ENCODE measurements around the gene SLC22A1.

DNA sequence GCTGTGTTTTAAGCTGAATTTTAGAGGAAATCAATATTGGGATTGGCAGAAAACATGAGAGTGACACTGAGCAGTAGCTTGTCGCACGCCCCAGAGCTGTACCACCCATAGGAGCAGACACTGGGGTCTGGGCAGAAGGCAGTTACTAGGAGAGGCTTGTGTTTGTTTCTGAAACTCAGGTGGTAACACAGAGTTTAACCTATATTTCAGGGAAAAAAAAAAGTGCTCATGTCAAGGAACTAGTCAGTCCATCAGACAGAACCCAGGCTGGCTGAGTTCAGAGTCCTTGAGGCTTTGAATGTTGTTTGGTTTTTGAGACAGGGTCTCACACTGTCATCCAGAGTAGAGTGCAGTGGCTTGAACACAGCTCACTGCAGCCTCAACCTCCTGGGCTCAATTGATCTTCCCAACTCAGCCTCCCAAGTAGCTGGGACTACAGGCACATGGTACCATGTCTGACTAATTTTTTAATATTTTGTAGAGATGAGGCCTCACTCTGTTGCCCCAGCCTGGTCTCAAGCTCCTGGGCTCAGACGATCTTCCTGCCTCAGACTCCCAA lies 6.6 kb downstream of the SLC22A1 start:
- no peak for TF ChIP-seq ZBTB21 (CRISPR knock-in tag; IDR thresholded peaks at IDR 0.05)
- no peak for TF ChIP-seq EZH2 (conservative IDR thresholded peaks at IDR 0.05; ENCODE audit: low read depth, low read length)
- TF ChIP-seq REXO4 (CRISPR knock-in tag; IDR thresholded peaks at IDR 0.05; ENCODE audit: borderline replicate concordance): no peak
- no peak for TF ChIP-seq JUND (CRISPR knock-in tag; IDR thresholded peaks at IDR 0.05)
- TF ChIP-seq, protein P1, sequence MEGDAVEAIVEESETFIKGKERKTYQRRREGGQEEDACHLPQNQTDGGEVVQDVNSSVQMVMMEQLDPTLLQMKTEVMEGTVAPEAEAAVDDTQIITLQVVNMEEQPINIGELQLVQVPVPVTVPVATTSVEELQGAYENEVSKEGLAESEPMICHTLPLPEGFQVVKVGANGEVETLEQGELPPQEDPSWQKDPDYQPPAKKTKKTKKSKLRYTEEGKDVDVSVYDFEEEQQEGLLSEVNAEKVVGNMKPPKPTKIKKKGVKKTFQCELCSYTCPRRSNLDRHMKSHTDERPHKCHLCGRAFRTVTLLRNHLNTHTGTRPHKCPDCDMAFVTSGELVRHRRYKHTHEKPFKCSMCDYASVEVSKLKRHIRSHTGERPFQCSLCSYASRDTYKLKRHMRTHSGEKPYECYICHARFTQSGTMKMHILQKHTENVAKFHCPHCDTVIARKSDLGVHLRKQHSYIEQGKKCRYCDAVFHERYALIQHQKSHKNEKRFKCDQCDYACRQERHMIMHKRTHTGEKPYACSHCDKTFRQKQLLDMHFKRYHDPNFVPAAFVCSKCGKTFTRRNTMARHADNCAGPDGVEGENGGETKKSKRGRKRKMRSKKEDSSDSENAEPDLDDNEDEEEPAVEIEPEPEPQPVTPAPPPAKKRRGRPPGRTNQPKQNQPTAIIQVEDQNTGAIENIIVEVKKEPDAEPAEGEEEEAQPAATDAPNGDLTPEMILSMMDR (CRISPR knock-in tag; IDR thresholded peaks at IDR 0.05): 0 out of 2 replicates have a peak, but pooled peaks have one; percentile 3
- TF ChIP-seq HDAC6 (IDR thresholded peaks at IDR 0.05; ENCODE audit: low read depth, low read length): no peak
- TF ChIP-seq, protein P2, sequence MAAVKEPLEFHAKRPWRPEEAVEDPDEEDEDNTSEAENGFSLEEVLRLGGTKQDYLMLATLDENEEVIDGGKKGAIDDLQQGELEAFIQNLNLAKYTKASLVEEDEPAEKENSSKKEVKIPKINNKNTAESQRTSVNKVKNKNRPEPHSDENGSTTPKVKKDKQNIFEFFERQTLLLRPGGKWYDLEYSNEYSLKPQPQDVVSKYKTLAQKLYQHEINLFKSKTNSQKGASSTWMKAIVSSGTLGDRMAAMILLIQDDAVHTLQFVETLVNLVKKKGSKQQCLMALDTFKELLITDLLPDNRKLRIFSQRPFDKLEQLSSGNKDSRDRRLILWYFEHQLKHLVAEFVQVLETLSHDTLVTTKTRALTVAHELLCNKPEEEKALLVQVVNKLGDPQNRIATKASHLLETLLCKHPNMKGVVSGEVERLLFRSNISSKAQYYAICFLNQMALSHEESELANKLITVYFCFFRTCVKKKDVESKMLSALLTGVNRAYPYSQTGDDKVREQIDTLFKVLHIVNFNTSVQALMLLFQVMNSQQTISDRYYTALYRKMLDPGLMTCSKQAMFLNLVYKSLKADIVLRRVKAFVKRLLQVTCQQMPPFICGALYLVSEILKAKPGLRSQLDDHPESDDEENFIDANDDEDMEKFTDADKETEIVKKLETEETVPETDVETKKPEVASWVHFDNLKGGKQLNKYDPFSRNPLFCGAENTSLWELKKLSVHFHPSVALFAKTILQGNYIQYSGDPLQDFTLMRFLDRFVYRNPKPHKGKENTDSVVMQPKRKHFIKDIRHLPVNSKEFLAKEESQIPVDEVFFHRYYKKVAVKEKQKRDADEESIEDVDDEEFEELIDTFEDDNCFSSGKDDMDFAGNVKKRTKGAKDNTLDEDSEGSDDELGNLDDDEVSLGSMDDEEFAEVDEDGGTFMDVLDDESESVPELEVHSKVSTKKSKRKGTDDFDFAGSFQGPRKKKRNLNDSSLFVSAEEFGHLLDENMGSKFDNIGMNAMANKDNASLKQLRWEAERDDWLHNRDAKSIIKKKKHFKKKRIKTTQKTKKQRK (IDR thresholded peaks at IDR 0.05; ENCODE audit: low read length): no peak
- TF ChIP-seq POLR2A (IDR thresholded peaks at IDR 0.05; ENCODE audit: insufficient read depth in 1 of 2, low read depth in 2 of 2, low read length in 2 of 2): no peak
- TF ChIP-seq FOXM1 (CRISPR knock-in tag; IDR thresholded peaks at IDR 0.05): no peak

All from HepG2 (cell line).